Activated T-cell treated with anti-CD3 and anti-CD28 coated beads for 24 hours (primary cell): ENCODE data around the gene MYBPC2.

Source experiments
- DNase-seq: peaks from one replicate; pipeline ENCODE4 v3.0.0-alpha.2; 2020; ENCODE audit warnings: low read depth

The MYBPC2 gene

DNA sequence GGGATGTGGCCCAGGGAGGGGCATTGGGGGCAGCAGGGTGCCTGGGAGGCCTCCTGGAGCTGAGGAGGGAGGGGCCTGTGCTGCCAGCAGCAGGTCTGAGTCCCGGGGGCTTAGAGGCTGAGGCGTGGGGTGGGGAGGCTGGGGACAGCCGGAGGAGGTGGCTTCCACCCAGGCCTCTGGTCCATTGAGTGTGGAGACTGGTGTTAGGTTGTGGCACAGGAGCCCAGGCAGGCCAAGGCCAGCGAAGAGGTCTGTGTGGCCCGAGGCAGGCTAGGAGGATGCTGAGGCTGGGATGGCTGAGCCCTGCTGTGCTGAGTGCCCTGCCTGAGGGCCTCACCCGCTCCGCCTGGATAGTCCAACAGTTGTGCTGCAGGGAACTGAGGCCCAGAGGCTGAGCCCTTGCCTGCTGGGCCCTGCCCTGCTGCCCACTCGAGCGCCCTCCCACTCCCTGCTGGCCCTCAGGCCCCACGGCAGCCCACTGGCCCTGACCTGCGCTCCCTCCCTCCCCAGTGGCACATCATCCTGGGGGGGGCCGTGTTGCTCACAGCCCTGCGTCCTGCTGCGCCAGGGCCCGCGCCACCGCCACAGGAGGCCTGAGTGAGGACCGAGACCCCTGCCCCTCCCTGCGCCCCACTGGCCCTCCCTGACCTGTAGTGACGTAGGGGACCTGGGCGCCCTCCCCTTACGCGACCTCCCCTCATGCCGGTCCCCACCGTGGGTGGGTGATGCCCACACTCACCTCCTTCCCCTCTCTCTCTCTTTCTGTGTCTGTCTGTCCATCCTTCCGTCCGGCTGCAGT, 48.9 kb downstream of the MYBPC2 start:
- no peak for DNase-seq

- no peak for DNase-seq
Observed at GRCh38 chr19:50482271-50482855, 49.7 kb downstream of the MYBPC2 start.

DNA sequence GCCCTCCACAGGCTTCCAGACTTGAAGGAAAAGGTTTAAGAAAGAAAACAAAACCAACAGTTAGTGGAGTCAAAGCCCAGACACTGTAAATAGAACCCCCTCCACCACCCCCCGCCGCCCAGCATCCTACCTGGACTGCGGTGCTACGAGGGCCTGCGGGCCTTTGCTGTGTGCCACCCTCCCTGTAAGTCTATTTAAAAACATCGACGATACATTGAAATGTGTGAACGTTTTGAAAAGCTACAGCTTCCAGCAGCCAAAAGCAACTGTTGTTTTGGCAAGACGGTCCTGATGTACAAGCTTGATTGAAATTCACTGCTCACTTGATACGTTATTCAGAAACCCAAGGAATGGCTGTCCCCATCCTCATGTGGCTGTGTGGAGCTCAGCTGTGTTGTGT, 50.2 kb downstream of the MYBPC2 start:
- DNase-seq, result no peak

DNA sequence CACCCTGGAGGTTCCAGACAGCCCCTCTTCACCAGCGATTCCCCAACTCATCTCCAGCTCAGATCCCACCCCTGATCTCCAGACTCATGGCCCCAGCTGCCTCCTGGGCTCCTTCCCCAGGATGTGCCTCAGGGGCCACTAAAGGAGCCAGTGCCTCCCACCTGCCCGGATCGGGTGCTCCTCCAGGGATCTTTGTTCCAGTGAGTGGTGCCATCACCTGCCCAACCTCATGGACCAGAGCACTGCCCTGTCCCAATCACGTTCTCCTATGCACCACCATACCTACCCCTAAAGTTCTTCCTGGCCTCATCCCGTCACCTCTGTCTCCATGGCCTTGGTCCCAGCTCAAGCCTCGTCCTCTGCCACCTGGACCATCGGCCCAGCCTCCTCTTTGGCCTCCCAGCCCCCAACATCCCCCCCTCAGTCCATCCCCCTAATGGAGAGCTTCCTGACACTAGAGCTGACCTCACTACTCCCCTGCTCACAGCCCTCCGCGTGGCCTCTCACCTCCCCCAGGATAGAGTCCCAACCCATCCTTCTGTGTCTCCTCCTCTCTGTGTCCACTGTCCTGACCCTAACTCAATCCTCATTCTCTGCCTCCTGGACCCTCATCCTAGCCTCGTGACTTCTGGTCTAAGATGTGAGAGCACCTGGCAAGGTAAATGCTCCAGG, 52.7 kb downstream of the MYBPC2 start:
- no peak for DNase-seq

- peak; percentile 49 for DNase-seq
Observed at GRCh38 chr19:50486823-50487515, 54.3 kb downstream of the MYBPC2 start.

GRCh38 chr19:50488389-50489194, 55.9 kb downstream of the MYBPC2 start:
- no peak for DNase-seq

DNA sequence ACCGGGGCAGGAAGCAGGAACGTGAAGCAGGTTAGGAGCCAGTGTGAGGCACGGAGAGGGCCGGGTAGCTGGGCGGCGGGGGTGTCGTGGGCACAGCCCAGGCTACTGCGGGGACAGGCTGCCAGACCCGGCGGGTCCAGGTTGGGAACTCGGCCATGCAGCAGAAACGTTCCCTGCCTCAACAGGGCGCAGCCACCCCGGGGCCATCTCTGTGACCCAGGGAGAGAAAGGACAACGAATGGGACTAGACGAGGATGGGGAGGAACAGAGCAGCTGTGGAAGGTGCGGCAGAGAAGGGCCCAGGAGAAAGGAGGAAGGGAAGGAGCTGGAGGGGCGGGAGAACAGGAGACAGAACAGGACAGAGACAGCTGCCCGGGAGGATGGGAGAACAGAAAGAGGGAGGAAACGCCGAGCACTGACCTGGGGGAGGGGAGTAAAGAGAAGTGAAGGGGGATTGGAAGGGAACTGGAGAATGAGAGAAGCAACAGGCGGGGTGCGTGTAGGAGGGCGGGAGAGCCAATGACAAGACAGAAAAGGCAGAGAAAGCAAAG, 56.8 kb downstream of the MYBPC2 start:
- no peak for DNase-seq

DNA sequence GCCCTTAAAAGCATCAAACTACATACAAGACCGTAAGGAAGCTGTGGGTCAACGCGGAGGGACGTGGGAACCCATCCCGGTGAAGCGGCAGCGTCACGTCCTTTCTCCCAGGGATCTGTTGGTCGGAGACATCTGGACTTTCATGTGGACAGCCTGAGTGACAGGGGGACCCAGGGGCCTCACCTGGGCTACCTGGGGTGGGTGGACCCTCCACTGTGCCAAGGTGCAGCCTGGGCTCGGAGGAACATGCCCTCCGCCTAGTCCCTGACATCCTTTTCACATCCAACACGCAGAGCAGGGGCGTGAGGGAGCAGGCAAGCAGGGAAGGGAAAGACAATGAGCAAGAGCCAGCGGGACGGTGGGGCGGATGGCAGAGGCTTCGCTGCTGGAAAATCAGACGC, 57.7 kb downstream of the MYBPC2 start:
- DNase-seq, result no peak

- DNase-seq, result no peak
Observed at GRCh38 chr19:50490991-50491472, 58.3 kb downstream of the MYBPC2 start.

DNA sequence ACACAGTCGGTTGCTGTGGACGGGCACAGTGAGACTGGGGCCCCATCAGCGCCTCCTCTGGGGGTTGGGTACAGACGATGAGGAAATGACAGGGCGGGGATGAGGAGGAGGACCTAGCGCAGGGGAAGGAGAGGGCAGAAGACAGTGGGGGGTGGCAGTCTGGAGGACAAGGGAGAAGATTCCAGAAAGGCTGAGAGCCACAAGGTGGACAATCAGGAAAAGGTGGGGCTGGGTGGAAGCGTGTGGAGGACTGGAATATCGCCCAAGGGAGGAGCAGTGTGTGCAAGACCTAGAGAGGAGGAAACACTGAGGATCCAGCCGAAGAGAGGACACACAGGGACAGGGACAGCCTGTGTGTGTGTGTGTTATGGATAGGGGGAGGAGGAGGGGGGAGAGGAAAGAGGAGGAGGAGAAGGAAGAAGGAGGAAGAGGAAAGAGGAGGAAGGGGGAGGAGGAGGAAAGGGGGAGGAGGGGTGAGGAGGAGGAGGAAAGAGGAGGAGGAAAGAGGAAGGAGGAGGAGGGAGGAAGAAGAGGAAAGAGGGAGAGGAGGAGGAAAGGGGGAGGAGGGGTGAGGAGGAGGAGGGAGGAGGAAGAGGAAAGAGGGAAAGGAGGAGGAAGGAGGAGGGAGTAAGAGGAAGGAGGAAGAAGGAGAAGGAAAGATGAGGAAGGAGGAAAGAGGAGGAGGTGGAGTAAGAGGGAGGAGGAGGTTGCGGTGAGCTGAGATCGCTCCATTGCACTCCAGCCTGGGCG, 59.8 kb downstream of the MYBPC2 start:
- DNase-seq, result no peak

DNA sequence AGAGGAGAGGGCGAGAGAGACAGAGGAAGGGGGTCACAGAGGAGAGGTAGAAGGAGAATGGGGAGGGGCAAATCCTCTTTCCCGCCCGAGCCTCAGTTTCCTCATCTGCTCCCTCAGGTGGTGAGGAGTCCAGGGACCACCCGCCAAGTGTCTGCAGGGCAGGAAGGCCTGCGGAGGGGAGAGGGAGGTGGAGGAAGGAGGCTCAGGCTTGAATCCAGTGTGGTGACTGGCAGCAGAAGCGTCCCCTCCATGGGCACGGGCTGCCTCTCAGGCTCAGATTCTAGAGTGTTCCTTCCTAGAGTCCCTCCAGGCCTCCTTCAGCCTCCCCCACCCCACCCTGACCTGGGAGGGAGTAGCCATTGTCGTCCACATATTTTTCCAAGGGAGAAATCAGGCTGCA, 60.5 kb downstream of the MYBPC2 start:
- DNase-seq, result no peak

DNA sequence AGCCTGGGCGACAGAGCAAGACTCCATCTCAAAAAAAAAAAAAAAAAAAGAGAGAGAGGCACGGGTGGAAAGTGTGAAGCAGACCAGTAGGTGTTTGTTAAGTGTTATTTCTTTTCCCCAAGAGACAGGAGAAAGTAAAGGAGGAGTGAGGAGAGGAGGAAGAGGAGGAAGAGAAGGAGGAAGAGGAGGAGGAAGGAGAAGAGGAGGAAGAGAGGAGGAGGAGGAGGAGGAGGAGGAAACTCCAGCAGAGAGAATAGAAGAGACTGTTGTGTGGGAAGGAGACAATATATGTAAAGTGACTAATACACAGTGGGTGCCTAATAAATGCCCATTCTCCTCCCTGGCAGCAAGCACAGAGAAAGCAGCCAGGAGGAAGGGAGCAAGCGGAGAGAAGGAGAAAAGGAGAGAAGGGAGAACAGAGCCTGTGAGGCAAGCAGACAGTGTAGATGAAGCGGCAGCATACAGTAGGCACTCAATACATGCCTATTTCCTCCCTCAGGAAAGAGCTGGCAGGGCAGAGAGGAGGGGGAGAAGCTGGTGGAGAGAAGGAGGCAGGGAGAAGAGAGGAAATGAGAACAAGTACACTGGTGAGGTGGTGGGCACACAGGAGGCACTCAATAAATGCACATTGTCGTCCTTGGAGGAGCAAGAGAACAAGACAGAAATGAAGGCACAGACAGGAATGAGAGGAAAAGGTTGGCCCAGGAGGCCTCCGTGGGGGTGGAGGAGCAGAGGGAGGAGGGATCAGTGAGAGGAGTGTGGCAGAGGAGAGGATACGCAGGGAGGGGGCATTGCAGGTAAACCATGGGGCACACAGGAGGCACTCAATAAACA, 61.7 kb downstream of the MYBPC2 start:
- DNase-seq, result no peak

GRCh38 chr19:50495020-50495531, 62.4 kb downstream of the MYBPC2 start:
- no peak for DNase-seq

DNA sequence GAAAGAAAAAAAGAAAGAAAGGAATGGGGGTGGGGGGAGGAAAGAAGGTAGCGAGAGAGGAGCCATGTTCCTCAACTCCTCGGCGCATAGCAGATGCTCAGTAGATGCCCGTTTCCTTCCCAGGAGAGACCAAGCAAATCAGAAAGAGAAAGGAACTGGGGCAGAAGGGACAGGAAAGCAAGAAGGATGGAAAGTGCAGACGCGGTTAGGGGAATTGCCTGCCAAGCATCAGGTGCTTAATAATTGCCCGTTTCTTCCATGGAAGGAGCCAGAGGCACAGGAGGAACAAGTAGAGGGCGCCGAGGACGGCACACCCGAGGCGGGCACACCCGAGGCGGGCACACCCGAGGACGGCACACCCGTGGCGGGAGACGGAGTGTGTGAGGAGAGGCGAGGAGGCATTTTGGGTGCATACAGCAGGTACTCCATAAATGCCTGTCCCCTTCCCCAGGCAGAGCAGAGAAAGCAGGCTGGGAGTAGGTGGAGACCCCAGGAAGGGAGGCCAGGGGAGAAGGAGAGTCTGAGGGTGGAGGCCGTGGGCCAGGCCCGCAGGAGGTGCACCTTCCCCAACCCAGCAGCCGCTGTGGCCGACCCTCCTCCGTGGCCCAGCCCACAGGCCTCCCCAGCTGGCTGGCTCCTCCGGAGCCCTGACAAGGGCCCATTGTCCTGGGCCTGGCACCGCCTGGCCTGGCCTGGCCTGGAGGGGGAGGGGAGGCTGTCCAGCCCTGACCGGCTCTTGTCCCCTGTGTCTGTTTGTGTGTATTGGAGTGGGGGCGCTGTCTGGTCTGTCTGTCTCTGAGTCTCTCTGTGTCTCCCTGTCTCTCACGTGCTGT, 63.7 kb downstream of the MYBPC2 start:
- no peak for DNase-seq

DNA sequence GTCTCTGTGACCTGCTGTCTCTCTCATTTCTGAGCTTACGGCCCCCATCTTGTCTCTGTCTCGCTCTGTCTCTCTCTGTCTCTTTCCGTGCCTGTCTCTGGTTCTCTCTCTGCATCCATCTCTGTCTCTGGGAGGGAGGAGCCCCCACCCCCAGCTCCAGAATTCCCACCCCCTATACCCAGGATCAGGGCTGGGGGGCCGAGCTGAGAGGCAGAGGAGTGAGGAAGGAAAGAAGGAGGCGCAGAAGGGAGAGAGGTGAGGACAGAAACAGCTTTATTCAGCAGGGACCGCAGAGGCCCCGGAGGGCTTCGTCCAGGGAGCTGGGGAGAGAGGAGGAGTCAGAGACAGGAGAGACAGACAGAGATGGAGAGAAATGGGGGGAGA, 64.3 kb downstream of the MYBPC2 start:
- no peak for DNase-seq

- no peak for DNase-seq
Observed at GRCh38 chr19:50498219-50499056, 65.7 kb downstream of the MYBPC2 start.

DNA sequence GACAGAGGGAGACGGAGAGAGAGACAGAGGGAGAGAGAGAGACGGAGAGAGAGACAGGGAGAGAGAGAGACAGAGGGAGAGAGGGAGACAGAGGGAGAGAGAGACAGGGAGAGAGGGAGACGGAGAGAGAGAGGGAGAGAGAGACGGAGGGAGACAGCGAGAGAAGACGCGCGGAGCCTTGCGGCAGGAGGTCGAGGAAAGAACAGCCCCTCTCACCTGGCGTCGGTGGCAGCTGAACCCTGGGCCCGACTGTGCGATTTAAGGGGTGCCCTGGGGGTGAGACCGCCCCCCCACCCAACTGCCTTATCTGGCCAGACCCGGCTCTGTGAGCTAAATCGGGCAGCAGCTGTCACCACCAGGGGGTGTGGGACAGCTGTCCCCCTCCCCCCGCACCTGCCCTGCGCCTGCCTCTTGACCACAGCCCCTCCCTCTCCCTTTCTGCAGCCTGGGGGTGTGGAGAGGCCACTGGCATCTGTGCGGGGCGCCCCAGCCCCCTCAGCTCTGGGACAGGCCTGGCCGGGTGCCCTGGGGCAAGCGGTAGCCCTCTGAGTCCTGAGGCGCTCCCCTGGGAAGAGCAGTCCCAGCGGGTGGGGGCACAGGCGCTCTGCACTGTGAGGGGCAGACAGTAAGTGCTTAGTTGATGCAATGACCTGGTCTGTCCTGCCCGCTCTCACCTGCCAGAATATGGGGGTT, 67.5 kb downstream of the MYBPC2 start:
- DNase-seq, result no peak
